GM12878 (cell line): Measurements from ENCODE around the gene PKMYT1. TPM values are rescaled to one million over a fixed set of nuclear protein-coding genes. Genes with fewer than 3 reads are reported as not detected.

Source experiments
- ASH2L ChIP-seq: fragments of 300-600, 200-600 bp; sonication (generic); IDR thresholded peaks from 2 replicates; pipeline ENCODE4 v1.6.1; 2017; ENCODE audit warnings: low read depth, mild to moderate bottlenecking, borderline replicate concordance
- BCLAF1 ChIP-seq: fragments of 450-650 bp; IDR thresholded peaks from 2 replicates; pipeline ENCODE4 v1.6.1; 2017; ENCODE audit warnings: antibody characterized with exemption, mild to moderate bottlenecking, moderate library complexity
- KDM1A ChIP-seq: fragments of 200-600 bp; sonication (generic); IDR thresholded peaks from 2 replicates; pipeline ENCODE4 v1.6.1; 2016; ENCODE audit warnings: borderline replicate concordance
- PKNOX1 ChIP-seq: fragments of 450-650 bp; IDR thresholded peaks from 2 replicates; pipeline ENCODE4 v1.6.1; 2016; ENCODE audit warnings: mild to moderate bottlenecking
- RAD51 ChIP-seq: fragments of 450-650 bp; IDR thresholded peaks from 2 replicates; pipeline ENCODE4 v1.6.1; 2016; ENCODE audit warnings: moderate library complexity, mild to moderate bottlenecking, inconsistent platforms
- SREBF1 ChIP-seq: IDR thresholded peaks from 2 replicates; pipeline ENCODE4 v1.6.1; 2012; ENCODE audit warnings: mild to moderate bottlenecking, low read length
- STAT3 ChIP-seq: IDR thresholded peaks from 2 replicates; pipeline ENCODE4 v1.6.1; 2011; ENCODE audit warnings: low read depth, low read length, improper control_type of control experiment
- polyA plus RNA-seq, 11 experiments: library from polyadenylated mRNA; depleted of rRNA in 4 of 11; unstranded in 6 of 11; stranded (reverse) in 5 of 11; fragments of >200 nt; fragmentation: Nextera tagmentation in 4 of 11; fragmentation: Illumina TruSeq in 1 of 11; extraction: Ambion mirVana in 4 of 11; extraction: Trizol in 1 of 11; gene quantifications; 1 replicate in 1 of 11; 2 replicates in 10 of 11; pipeline versions ENCODE4 v1.2.1 to v1.2.3, GENCODE V29; 2011 to 2016; ENCODE audit warnings: inconsistent platforms in 2 of 11, missing spikeins in 2 of 11, low read depth in 1 of 11
- total RNA-seq, 4 experiments: library from RNA; depleted of rRNA in 3 of 4; stranded (reverse); fragments of >200 nt in 3 of 4; fragmentation: Illumina TruSeq in 1 of 4; extraction: Trizol in 1 of 4; gene quantifications; 2 replicates each; pipeline versions ENCODE4 v1.2.1 to v1.2.3, GENCODE V29; 2013 to 2021

PKMYT1 gene
- total and polyA plus RNA-seq, 10 of the 15 experiments (the other 5 are each of a cell fraction or from before 2014, with no cell fraction given): 4.6 to 101 (median 29.9) TPM

GRCh38 chr16:2981177-2981898, 1.1 kb upstream of the PKMYT1 start (continued):
- TF ChIP-seq ASH2L: no peak
- no peak for TF ChIP-seq BCLAF1
- TF ChIP-seq RAD51: no peak
- TF ChIP-seq KDM1A: no peak
- no peak for TF ChIP-seq PKNOX1
- no peak for TF ChIP-seq SREBF1
- TF ChIP-seq STAT3: no peak
